OCI-LY1 (cell line): ENCODE results near the gene OXT.

Experiments
- H2AFZ ChIP-seq: fragments of 200-600 bp; sonication (generic), shearing (Covaris generic); 2 replicates; pipeline ENCODE4 v1.6.0; 2014; ENCODE audit warnings: antibody characterized with exemption, mild to moderate bottlenecking, low read length
- H3F3A ChIP-seq: fragments of 200-600 bp; sonication (generic), shearing (Covaris generic); 2 replicates; pipeline ENCODE4 v1.6.0; 2014; ENCODE audit warnings: mild to moderate bottlenecking, antibody characterized with exemption, low read length, moderate library complexity; ENCODE audit not compliant: insufficient read depth
- H3K27ac ChIP-seq: fragments of 200-600 bp; sonication (generic); 2 replicates; pipeline ENCODE4 v1.5.1; 2014; ENCODE audit warnings: low read length, mixed run types, mild to moderate bottlenecking, low read depth; ENCODE audit not compliant: poor library complexity, severe bottlenecking
- H3K27me3 ChIP-seq: fragments of 200-600 bp; sonication (generic); 2 replicates; pipeline ENCODE4 v1.6.0; 2014; ENCODE audit warnings: antibody characterized with exemption, mild to moderate bottlenecking, low read length, moderate library complexity; ENCODE audit not compliant: insufficient read depth
- H3K36me3 ChIP-seq: fragments of 200-600 bp; sonication (generic); 2 replicates; pipeline ENCODE4 v1.6.1; 2014; ENCODE audit warnings: mild to moderate bottlenecking, antibody characterized with exemption, low read length, moderate library complexity, mixed read lengths; ENCODE audit not compliant: insufficient read depth
- H3K4me1 ChIP-seq: fragments of 200-600 bp; sonication (generic); 2 replicates; pipeline ENCODE4 v1.5.1; 2014; ENCODE audit warnings: mild to moderate bottlenecking, low read length, moderate library complexity; ENCODE audit not compliant: insufficient read depth, severe bottlenecking
- H3K4me2 ChIP-seq: fragments of 200-600 bp; sonication (generic), shearing (Covaris generic); 2 replicates; pipeline ENCODE4 v1.6.1; 2014; ENCODE audit warnings: low read length
- H3K4me3 ChIP-seq: fragments of 200-600 bp; sonication (generic); 2 replicates; pipeline ENCODE4 v1.5.1; 2014; ENCODE audit warnings: low read length, low read depth, mild to moderate bottlenecking, mixed read lengths; ENCODE audit not compliant: poor library complexity, severe bottlenecking
- H3K79me2 ChIP-seq: fragments of 200-600 bp; shearing (Covaris generic); 2 replicates; pipeline ENCODE4 v1.6.1; 2016; ENCODE audit warnings: mixed run types, low read length, mixed read lengths; ENCODE audit not compliant: insufficient read depth
- H3K9ac ChIP-seq: fragments of 200-600 bp; sonication (generic), shearing (Covaris generic); 2 replicates; pipeline ENCODE4 v1.6.1; 2014; ENCODE audit warnings: mild to moderate bottlenecking, low read length, mixed read lengths
- H3K9me2 ChIP-seq: fragments of 200-600 bp; sonication (generic), shearing (Covaris generic); 2 replicates; pipeline ENCODE4 v1.6.1; 2014; ENCODE audit warnings: low read depth, mild to moderate bottlenecking, low read length, mixed read lengths
- H3K9me3 ChIP-seq: fragments of 200-600 bp; shearing (Covaris generic); 2 replicates; pipeline ENCODE4 v1.6.1; 2014; ENCODE audit warnings: low read length, mixed read lengths
- H4K20me1 ChIP-seq: fragments of 200-600 bp; sonication (generic), shearing (Covaris generic); 2 replicates; pipeline ENCODE4 v1.6.0; 2016; ENCODE audit warnings: mild to moderate bottlenecking, low read length; ENCODE audit not compliant: insufficient read depth
- EZH2 ChIP-seq: fragments of 200-600 bp; sonication (generic), shearing (Covaris generic); IDR thresholded peaks from 2 replicates; pipeline ENCODE4 v1.8.0; 2017; ENCODE audit warnings: borderline replicate concordance, mixed run types, mild to moderate bottlenecking, antibody characterized with exemption, low read length, moderate library complexity, mixed read lengths
- TF ChIP-seq, protein P1 (sequence below): fragments of 200-600 bp; sonication (generic), shearing (Covaris generic); IDR thresholded peaks from 2 replicates; pipeline ENCODE4 v1.5.1; 2017; ENCODE audit warnings: mild to moderate bottlenecking, antibody characterized with exemption, low read length, moderate library complexity, mixed read lengths

Gene OXT

DNA sequence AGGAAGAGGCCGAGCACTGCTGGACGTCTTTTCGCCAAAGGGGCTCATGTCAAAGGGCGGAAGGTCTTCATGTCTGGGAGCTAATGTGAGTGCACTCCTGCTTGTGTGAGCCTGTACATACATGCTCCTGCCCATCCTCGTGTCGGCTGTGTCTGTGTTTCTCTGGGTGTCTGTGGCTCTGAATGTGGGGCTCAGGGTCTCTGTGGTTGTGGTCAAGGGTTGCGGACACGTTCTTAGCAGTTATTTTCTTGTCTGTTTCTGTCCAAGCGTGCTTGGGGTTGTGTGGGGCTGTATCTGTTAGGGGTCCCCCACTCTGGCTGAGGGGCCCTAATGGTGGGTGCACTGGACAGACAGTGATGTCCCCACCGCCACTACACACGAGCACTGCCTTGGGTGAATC is 10.2 kb downstream of the OXT start:
- Histone ChIP-seq H3K4me2 (no peak overlapping the region), H3K79me2 (no peaks in the 10 kb centered on the region), H3K4me3 (no peak overlapping the region), H3F3A (no peaks in the 10 kb centered on the region), H4K20me1 (no peaks in the 10 kb centered on the region), H3K36me3 (no peaks in the 10 kb centered on the region), H2AFZ (no peak overlapping the region), H3K27me3 (no peaks in the 10 kb centered on the region; the same call in 1 of the 2 replicates), H3K4me1 (no peaks in the 10 kb centered on the region), H3K9me3 (no peaks in the 10 kb centered on the region), H3K27ac (no peak overlapping the region), H3K9me2 (no peaks in the 10 kb centered on the region), H3K9ac (no peak overlapping the region)
- TF ChIP-seq, protein P1, sequence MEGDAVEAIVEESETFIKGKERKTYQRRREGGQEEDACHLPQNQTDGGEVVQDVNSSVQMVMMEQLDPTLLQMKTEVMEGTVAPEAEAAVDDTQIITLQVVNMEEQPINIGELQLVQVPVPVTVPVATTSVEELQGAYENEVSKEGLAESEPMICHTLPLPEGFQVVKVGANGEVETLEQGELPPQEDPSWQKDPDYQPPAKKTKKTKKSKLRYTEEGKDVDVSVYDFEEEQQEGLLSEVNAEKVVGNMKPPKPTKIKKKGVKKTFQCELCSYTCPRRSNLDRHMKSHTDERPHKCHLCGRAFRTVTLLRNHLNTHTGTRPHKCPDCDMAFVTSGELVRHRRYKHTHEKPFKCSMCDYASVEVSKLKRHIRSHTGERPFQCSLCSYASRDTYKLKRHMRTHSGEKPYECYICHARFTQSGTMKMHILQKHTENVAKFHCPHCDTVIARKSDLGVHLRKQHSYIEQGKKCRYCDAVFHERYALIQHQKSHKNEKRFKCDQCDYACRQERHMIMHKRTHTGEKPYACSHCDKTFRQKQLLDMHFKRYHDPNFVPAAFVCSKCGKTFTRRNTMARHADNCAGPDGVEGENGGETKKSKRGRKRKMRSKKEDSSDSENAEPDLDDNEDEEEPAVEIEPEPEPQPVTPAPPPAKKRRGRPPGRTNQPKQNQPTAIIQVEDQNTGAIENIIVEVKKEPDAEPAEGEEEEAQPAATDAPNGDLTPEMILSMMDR, result no peak
- TF ChIP-seq EZH2, result no peak

DNA sequence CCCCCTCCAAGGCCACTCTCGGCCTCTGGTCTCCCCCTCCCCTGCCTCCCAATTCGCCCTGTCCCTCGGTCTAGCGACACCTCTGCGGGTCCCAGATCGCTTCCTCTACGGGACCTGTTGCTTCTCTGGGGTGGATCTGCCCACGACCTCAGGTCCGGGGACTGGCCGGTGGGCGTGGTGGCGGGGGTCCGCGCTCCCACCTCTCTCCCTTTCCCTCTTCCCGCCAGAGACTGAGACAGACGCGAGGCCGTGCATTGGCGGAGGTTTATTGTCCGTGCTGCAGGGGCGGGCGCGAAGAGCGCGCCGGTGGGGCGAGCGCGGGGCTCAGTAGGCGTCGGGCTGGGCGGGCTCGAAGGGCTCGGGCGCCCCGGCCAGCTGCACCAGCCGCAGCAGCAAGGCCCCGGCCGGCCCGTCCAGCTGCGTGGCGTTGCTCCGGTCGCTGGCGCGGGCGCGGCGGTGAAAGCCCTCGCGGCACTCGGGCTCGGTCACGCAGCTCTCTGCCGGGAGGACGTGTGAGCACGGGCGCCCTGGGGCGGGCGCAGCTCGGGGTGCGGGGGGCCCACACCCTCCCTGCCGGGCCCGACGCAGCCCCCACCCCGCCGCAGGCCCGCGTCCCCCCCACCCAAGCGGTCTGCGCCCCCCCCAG is 11.0 kb downstream of the OXT start:
- H4K20me1 ChIP-seq, result no peaks in the 10 kb centered on the region
- H3K4me3 ChIP-seq, result no peak overlapping the region
- TF ChIP-seq, protein P1, result no peak
- no peak for TF ChIP-seq EZH2
- no peaks in the 10 kb centered on the region for H3K9me3 ChIP-seq
- no peak overlapping the region for H2AFZ ChIP-seq
- H3K27me3 ChIP-seq, result no peaks in the 10 kb centered on the region; the same call in 1 of the 2 replicates
- no peak overlapping the region for H3K27ac ChIP-seq
- no peak overlapping the region for H3K4me2 ChIP-seq
- H3K4me1 ChIP-seq, result no peaks in the 10 kb centered on the region
- no peak overlapping the region for H3K9ac ChIP-seq
- no peaks in the 10 kb centered on the region for H3K36me3 ChIP-seq
- no peaks in the 10 kb centered on the region for H3K9me2 ChIP-seq
- H3F3A ChIP-seq, result no peaks in the 10 kb centered on the region
- no peaks in the 10 kb centered on the region for H3K79me2 ChIP-seq

DNA sequence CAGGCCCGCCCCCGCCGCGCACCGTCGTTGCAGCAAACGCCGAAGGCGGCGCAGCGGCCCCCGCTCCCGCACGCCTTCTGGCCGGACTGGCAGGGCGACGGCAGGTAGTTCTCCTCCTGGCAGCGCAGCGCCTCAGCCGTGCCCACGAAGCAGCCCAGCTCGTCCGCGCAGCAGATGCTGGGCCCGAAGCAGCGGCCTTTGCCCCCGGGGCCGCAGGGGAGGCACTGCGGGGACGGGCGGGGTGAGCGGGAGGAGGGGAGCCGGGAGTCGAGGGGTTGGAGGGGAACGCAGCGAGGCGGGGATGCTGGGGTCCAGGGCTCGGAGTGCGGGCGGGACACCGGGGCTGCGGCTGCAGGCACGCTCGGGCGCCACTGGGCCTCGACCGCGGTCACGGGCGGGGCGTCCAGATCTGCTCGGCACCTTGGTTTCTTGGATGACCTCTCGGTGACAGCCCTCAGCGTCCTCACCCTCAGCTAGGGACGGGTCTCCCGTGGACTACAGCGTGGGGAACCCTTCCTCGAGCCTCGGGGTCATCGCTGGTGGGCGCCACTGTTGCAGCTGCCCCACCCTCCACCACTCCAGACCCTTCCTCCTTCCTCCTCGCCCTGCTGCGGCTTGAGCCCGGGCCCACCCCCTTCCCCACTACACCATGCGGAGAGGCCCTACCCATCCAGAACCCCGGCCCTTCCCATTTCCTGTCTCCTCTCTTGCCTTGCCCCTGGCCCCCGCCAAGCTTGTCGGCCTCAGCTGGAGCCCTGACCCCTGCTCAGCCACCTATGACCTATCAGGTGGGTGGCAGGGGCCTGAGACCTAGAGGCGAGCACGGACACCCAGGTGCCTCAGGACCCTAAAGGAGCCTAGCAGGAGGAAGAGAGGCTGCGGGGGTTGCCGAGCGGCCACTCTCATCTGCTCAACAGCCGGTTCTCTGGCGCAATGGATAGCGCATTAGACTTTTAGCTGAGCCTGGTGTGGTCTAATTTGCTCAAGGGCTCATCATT is 11.8 kb downstream of the OXT start:
- no peak overlapping the region for H3K27ac ChIP-seq
- no peaks in the 10 kb centered on the region for H3K4me1 ChIP-seq
- H2AFZ ChIP-seq, result no peak overlapping the region
- no peaks in the 10 kb centered on the region for H3K27me3 ChIP-seq
- no peak overlapping the region for H3K4me2 ChIP-seq
- no peaks in the 10 kb centered on the region for H3K36me3 ChIP-seq
- H4K20me1 ChIP-seq, result no peaks in the 10 kb centered on the region
- no peak overlapping the region for H3K9ac ChIP-seq
- H3K4me3 ChIP-seq, result no peak overlapping the region
- H3K9me2 ChIP-seq, result no peaks in the 10 kb centered on the region
- TF ChIP-seq EZH2, result no peak
- TF ChIP-seq, protein P1, result no peak
- H3F3A ChIP-seq, result no peaks in the 10 kb centered on the region
- H3K9me3 ChIP-seq, result no peaks in the 10 kb centered on the region
- no peaks in the 10 kb centered on the region for H3K79me2 ChIP-seq
